HepG2 (cell line): ENCODE data around the gene MYADML2. TPM values are rescaled to one million over a fixed set of nuclear protein-coding genes. Genes with fewer than 3 reads are reported as not detected.

Experiments used
- AHDC1 ChIP-seq: sonication (generic); formaldehyde crosslinking; IDR thresholded peaks from 2 replicates; pipeline ENCODE4 v1.5.1; 2020; ENCODE audit warnings: mild to moderate bottlenecking, missing genetic modification reagents, borderline replicate concordance
- CCAR2 ChIP-seq: fragments of 200-400 bp; formaldehyde crosslinking; optimal IDR thresholded peaks from 2 replicates; pipeline ENCODE3; 2018; ENCODE audit warnings: low read depth, mild to moderate bottlenecking, low read length, moderate library complexity
- CTCF ChIP-seq: sonication (generic); formaldehyde crosslinking; IDR thresholded peaks from 2 replicates; pipeline ENCODE4 v1.5.0; 2020; ENCODE audit warnings: mild to moderate bottlenecking, missing genetic modification reagents, moderate library complexity
- E2F2 ChIP-seq: sonication (generic); formaldehyde crosslinking; IDR thresholded peaks from 2 replicates; pipeline ENCODE4 v1.4.0; 2020; ENCODE audit warnings: missing genetic modification reagents, borderline replicate concordance
- ELF3 ChIP-seq: IDR thresholded peaks from 2 replicates; pipeline ENCODE4 v1.6.1; 2016; ENCODE audit warnings: missing genetic modification reagents, missing compliant biosample characterization
- FOXK2 ChIP-seq: fragments of 450-650 bp; IDR thresholded peaks from 2 replicates; pipeline ENCODE4 v1.6.1; 2016
- KDM5A ChIP-seq: fragments of 200-600 bp; sonication (generic); IDR thresholded peaks from 2 replicates; pipeline ENCODE4 v1.7.0; 2018; ENCODE audit warnings: antibody characterized with exemption, mild to moderate bottlenecking, low read length, borderline replicate concordance
- NFE2L2 ChIP-seq: fragments of 150-350 bp; IDR thresholded peaks from 2 replicates; pipeline ENCODE4 v1.6.1; 2014; ENCODE audit warnings: low read length
- RERE ChIP-seq: IDR thresholded peaks from 2 replicates; pipeline ENCODE4 v1.6.1; 2016; ENCODE audit warnings: low read depth, missing genetic modification reagents, missing compliant biosample characterization
- ZBTB14 ChIP-seq: sonication (generic); formaldehyde crosslinking; IDR thresholded peaks from 2 replicates; pipeline ENCODE4 v1.4.0; 2020; ENCODE audit warnings: missing genetic modification reagents
- ZNF24 ChIP-seq: fragments of 450-650 bp; IDR thresholded peaks from 2 replicates; pipeline ENCODE4 v1.6.1; 2017; ENCODE audit warnings: antibody characterized with exemption, mild to moderate bottlenecking
- ZNF607 ChIP-seq: sonication (generic); formaldehyde crosslinking; IDR thresholded peaks from 2 replicates; pipeline ENCODE4 v1.5.1; 2020; ENCODE audit warnings: missing genetic modification reagents, mild to moderate bottlenecking, borderline replicate concordance
- polyA plus RNA-seq, 8 experiments: library from polyadenylated mRNA; depleted of rRNA in 3 of 8; stranded (reverse) in 7 of 8; unstranded in 1 of 8; fragments of >200 nt; fragmentation: Illumina TruSeq in 4 of 8; extraction: Trizol in 4 of 8; gene quantifications; 2 replicates each; pipeline versions ENCODE4 v1.2.1 to v1.2.3, GENCODE V29; 2011 to 2016; ENCODE audit warnings: low read depth in 4 of 8, missing spikeins in 1 of 8, mixed read lengths in 1 of 8; ENCODE audit not compliant: insufficient read depth in 1 of 8
- total RNA-seq, 5 experiments: library from RNA; depleted of rRNA; stranded (reverse); fragments of >200 nt; fragmentation: Illumina TruSeq; extraction: Trizol; gene quantifications; 2 replicates each; pipeline ENCODE4 v1.2.3, GENCODE V29; 2016; ENCODE audit warnings: low read depth in 1 of 5

Gene MYADML2
- total and polyA plus RNA-seq, 2 of the 13 experiments (the other 11 are each of a cell fraction or from before 2014, with no cell fraction given), result not detected

- peak; percentile 58; the same call in 1 of the 2 replicates for TF ChIP-seq AHDC1
- peak; percentile 41 for TF ChIP-seq CTCF (CRISPR knock-in tag)
- no peak for TF ChIP-seq KDM5A
- no peak for TF ChIP-seq ZNF24
- TF ChIP-seq CCAR2, result no peak
- no peak for TF ChIP-seq NFE2L2
- no peak for TF ChIP-seq ZBTB14 (CRISPR knock-in tag)
- TF ChIP-seq FOXK2, result no peak
- peak; percentile 84 for TF ChIP-seq ZNF607 (CRISPR knock-in tag)
- TF ChIP-seq RERE (CRISPR knock-in tag), result peak; percentile 81
- peak; percentile 62 for TF ChIP-seq E2F2 (CRISPR knock-in tag)
- TF ChIP-seq ELF3 (CRISPR knock-in tag), result peak; percentile 91
Observed at GRCh38 chr17:81966343-81967243, 19.6 kb upstream of the MYADML2 start (continued).
